BJ (cell line): Measurements from ENCODE around the gene EXOSC2. TPM values are rescaled to one million over a fixed set of nuclear protein-coding genes. Genes with fewer than 3 reads are reported as not detected.
A peak's percentile ranks its signal among the peaks of the same experiment; 100 is the strongest.

ENCODE experiments used
- CTCF ChIA-PET: fragments of 350-600 bp; formaldehyde crosslinking; extraction: SDS; loops from one replicate; lab custom pipeline; 2021; ENCODE audit warnings: antibody characterized with exemption, inconsistent platforms; lab: Yijun Ruan, JAX
- POLR2A ChIA-PET: fragments of 300-600 bp; sonication (Branson Sonifier 250); formaldehyde crosslinking; extraction: SDS; loops from one replicate; lab custom pipeline; 2021; ENCODE audit warnings: antibody characterized with exemption; lab: Charles Lee
- DNase-seq: peaks from one replicate; pipeline ENCODE4 v3.0.0-alpha.2; 2011; ENCODE audit warnings: low read depth
- H3K27me3 ChIP-seq: 2 replicates; pipeline ENCODE4 v1.6.0; 2011; ENCODE audit warnings: low read length; ENCODE audit not compliant: control insufficient read depth, insufficient read depth
- H3K36me3 ChIP-seq: 2 replicates; pipeline ENCODE4 v1.5.1; 2011; ENCODE audit warnings: low read length; ENCODE audit not compliant: control insufficient read depth, insufficient read depth
- H3K4me3 ChIP-seq: 2 replicates; pipeline ENCODE4 v1.5.1; 2011; ENCODE audit warnings: low read depth, mild to moderate bottlenecking, control low read depth, low read length
- CTCF ChIP-seq: IDR thresholded peaks from 2 replicates; pipeline ENCODE4 v1.5.1; 2011; ENCODE audit warnings: low read depth, mild to moderate bottlenecking, control low read depth, inconsistent platforms, low read length, moderate library complexity; ENCODE audit not compliant: insufficient read depth
- polyA plus RNA-seq: library from polyadenylated mRNA; depleted of rRNA; stranded (reverse); fragments of >200 nt; gene quantifications from 2 replicates; pipeline ENCODE4 v1.2.3, GENCODE V29; 2011

Gene EXOSC2
- polyA plus RNA-seq, 1 experiment = 19.8 TPM

GRCh38 chr9:130718562-130718961 is 25.0 kb downstream of the EXOSC2 start:
- Histone ChIP-seq H3K4me3 (no peak overlapping the region), H3K36me3 (no peaks in the 10 kb centered on the region; the same call in 1 of the 2 replicates), H3K27me3 (no peaks in the 10 kb centered on the region)
- no peak for DNase-seq
- CTCF ChIA-PET = interaction anchor here (1.0 to 1.4 kb wide), 2 partner anchors 18 to 38 kb away, joined by 3 to 5 read pairs; no protein-coding TSS in a partner anchor
- no peak for TF ChIP-seq CTCF
- POLR2A ChIA-PET = no interaction called here

- H3K36me3 ChIP-seq = no peaks in the 10 kb centered on the region; the same call in 1 of the 2 replicates
- no peak overlapping the region for H3K4me3 ChIP-seq
- ChIA-PET POLR2A (no interaction called here), CTCF (interaction anchor here (1.0 kb wide), 1 partner anchor 12 kb away, joined by 3 read pairs; no protein-coding TSS in a partner anchor)
- H3K27me3 ChIP-seq = no peaks in the 10 kb centered on the region
- no peak for TF ChIP-seq CTCF
- no peak for DNase-seq
Measured at GRCh38 chr9:130720762-130721161, 27.2 kb downstream of the EXOSC2 start.

GRCh38 chr9:130728721-130729120 is 35.1 kb downstream of the EXOSC2 start:
- no peak for TF ChIP-seq CTCF
- H3K36me3 ChIP-seq = no peaks in the 10 kb centered on the region
- DNase-seq = peak; percentile 39
- H3K4me3 ChIP-seq = no peak overlapping the region
- ChIA-PET CTCF (no interaction called here), POLR2A (no interaction called here)
- no peaks in the 10 kb centered on the region for H3K27me3 ChIP-seq

GRCh38 chr9:130729145-130729544 is 35.6 kb downstream of the EXOSC2 start:
- TF ChIP-seq CTCF = no peak

GRCh38 chr9:130731355-130731754 is 37.8 kb downstream of the EXOSC2 start:
- H3K36me3 ChIP-seq = no peaks in the 10 kb centered on the region
- H3K27me3 ChIP-seq = no peaks in the 10 kb centered on the region
- no peak for TF ChIP-seq CTCF
- CTCF ChIA-PET = interaction anchor here (0.6 kb wide), 1 partner anchor 115 kb away, joined by 3 read pairs; no protein-coding TSS in a partner anchor
- DNase-seq = no peak
- no peak overlapping the region for H3K4me3 ChIP-seq
- POLR2A ChIA-PET = no interaction called here

More at GRCh38 chr9:130729145-130729544, 35.6 kb downstream of the EXOSC2 start:
- H3K36me3 ChIP-seq = no peaks in the 10 kb centered on the region
- H3K27me3 ChIP-seq = no peaks in the 10 kb centered on the region
- ChIA-PET POLR2A (no interaction called here), CTCF (no interaction called here)
- H3K4me3 ChIP-seq = no peak overlapping the region
- no peak for DNase-seq
